ENCODE results near the gene DYNC1I1.

GRCh38 chr7:96016735-96017134 lies 244.4 kb downstream of the DYNC1I1 start:
- TF ChIP-seq YY1 (IDR thresholded peaks at IDR 0.05; ENCODE audit: insufficient read depth, insufficient read length) (no peak), ZNF274 (IDR thresholded peaks at IDR 0.05; ENCODE audit: low read depth, low read length) (no peak), SUZ12 (IDR thresholded peaks at IDR 0.05; ENCODE audit: extremely low read depth, insufficient read depth, insufficient read length) (no peak)
